ENCODE results near the gene TIGD1. TPM values are rescaled to one million over a fixed set of nuclear protein-coding genes. Genes with fewer than 3 reads are reported as not detected.

The TIGD1 gene
- polyA plus RNA-seq, 1 of the 3 experiments (the other 2 are of a cell fraction) = 4.6 TPM

GRCh38 chr2:232581725-232582124, 31.4 kb upstream of the TIGD1 start:
- Histone ChIP-seq H3K27ac (ENCODE audit: low read depth in 2 of 2, low read length in 1 of 2) (no peak overlapping the region), H3K9ac (no peak overlapping the region), H3K4me2 (no peak overlapping the region), H3K4me1 (ENCODE audit: control insufficient read depth in 1 of 2, insufficient read depth in 2 of 2, low read depth in 1 of 2, low read length in 1 of 2) (no peaks in the 10 kb centered on the region), H3F3A (replicated peaks; ENCODE audit: insufficient read depth) (no peaks in the 10 kb centered on the region), H2AFZ (ENCODE audit: low read depth) (no peak overlapping the region), H3K9me3 (no peaks in the 10 kb centered on the region), H3K27me3 (ENCODE audit: insufficient read depth) (no peaks in the 10 kb centered on the region), H3K9me2 (no peaks in the 10 kb centered on the region), H3K4me3 (ENCODE audit: low read depth in 2 of 2, low read length in 1 of 2) (no peak overlapping the region), H4K20me1 (ENCODE audit: insufficient read depth) (no peaks in the 10 kb centered on the region), H3K79me2 (ENCODE audit: insufficient read depth) (no peaks in the 10 kb centered on the region), H3K36me3 (replicated peaks in 1 of 2; ENCODE audit: control insufficient read depth in 1 of 2, insufficient read depth in 2 of 2, low read length in 1 of 2) (peaks cover 0 to 40% of the 10 kb centered on the region in 2 experiments)
- CTCF ChIA-PET = interaction anchor here (1.5 kb wide), 1 partner anchor 60 kb away, joined by 3 read pairs; no protein-coding TSS in a partner anchor
- POLR2A ChIA-PET = no interaction called here
- DNase-seq = no peak
- TF ChIP-seq FOXJ3 (CRISPR knock-in tag; IDR thresholded peaks at IDR 0.05) (no peak), EP300 (IDR thresholded peaks at IDR 0.05; ENCODE audit: borderline replicate concordance in 1 of 2, low read depth in 1 of 2, low read length in 1 of 2) (no peak), POLR2AphosphoS5 (IDR thresholded peaks at IDR 0.05; ENCODE audit: low read depth, low read length) (no peak), TCF12 (IDR thresholded peaks at IDR 0.05) (no peak), FOXM1 (IDR thresholded peaks at IDR 0.05; ENCODE audit: low read depth) (no peak), SMC3 (IDR thresholded peaks at IDR 0.05; ENCODE audit: low read depth, low read length) (no peak), CTCF (IDR thresholded peaks at IDR 0.05) (no peak), NRF1 (IDR thresholded peaks at IDR 0.05; ENCODE audit: low read depth, low read length) (no peak), NFIC (IDR thresholded peaks at IDR 0.05; ENCODE audit: borderline replicate concordance) (no peak), YY1 (IDR thresholded peaks at IDR 0.05; ENCODE audit: low read depth) (no peak), MEF2A (IDR thresholded peaks at IDR 0.05; ENCODE audit: borderline replicate concordance, low read depth) (no peak), EZH2phosphoT487 (IDR thresholded peaks at IDR 0.05; ENCODE audit: borderline replicate concordance, low read depth) (no peak), ZBTB33 (IDR thresholded peaks at IDR 0.05; ENCODE audit: borderline replicate concordance, low read depth) (no peak)

GRCh38 chr2:232580648-232580981, 30.3 kb upstream of the TIGD1 start:
- H3F3A ChIP-seq (replicated peaks; ENCODE audit: insufficient read depth) = no peaks in the 10 kb centered on the region
- no peaks in the 10 kb centered on the region for H3K9me3 ChIP-seq
- no peaks in the 10 kb centered on the region for H3K27me3 ChIP-seq (ENCODE audit: insufficient read depth)
- H3K4me1 ChIP-seq (ENCODE audit: control insufficient read depth in 1 of 2, insufficient read depth in 2 of 2, low read depth in 1 of 2, low read length in 1 of 2) = 0 out of 4 replicates have a peak, but pooled peaks cover 0 to 4% of the 10 kb centered on the region in 2 experiments
- no peaks in the 10 kb centered on the region for H3K9me2 ChIP-seq
- WGBS (ENCODE audit: low lambda C conversion rate) = 86% methylated on average over 6 of the region's 6 CpGs
- peaks cover 0 to 40% of the 10 kb centered on the region in 2 experiments for H3K36me3 ChIP-seq (replicated peaks in 1 of 2; ENCODE audit: control insufficient read depth in 1 of 2, insufficient read depth in 2 of 2, low read length in 1 of 2)
- ChIA-PET POLR2A (no interaction called here), CTCF (interaction anchor here (0.9 to 2.0 kb wide), 2 partner anchors 9 to 18 kb away, joined by 3 to 6 read pairs; no protein-coding TSS in a partner anchor)
- DNase-seq = no peak
- H3K9ac ChIP-seq = no peak overlapping the region
- H3K4me3 ChIP-seq (ENCODE audit: low read depth in 2 of 2, low read length in 1 of 2) = no peak overlapping the region
- H3K79me2 ChIP-seq (ENCODE audit: insufficient read depth) = no peaks in the 10 kb centered on the region
- TF ChIP-seq ZBTB33 (IDR thresholded peaks at IDR 0.05; ENCODE audit: borderline replicate concordance, low read depth) (no peak), USF2 (IDR thresholded peaks at IDR 0.05; ENCODE audit: borderline replicate concordance, low read depth, low read length) (no peak), RAD21 (IDR thresholded peaks at IDR 0.05; ENCODE audit: low read length) (no peak), GATA2 (CRISPR knock-in tag; IDR thresholded peaks at IDR 0.05) (no peak), SMC3 (IDR thresholded peaks at IDR 0.05; ENCODE audit: low read depth, low read length) (no peak), FOXM1 (IDR thresholded peaks at IDR 0.05; ENCODE audit: low read depth) (no peak), USF1 (IDR thresholded peaks at IDR 0.05; ENCODE audit: borderline replicate concordance, low read depth) (no peak), TCF12 (IDR thresholded peaks at IDR 0.05) (no peak), TEAD4 (IDR thresholded peaks at IDR 0.05; ENCODE audit: borderline replicate concordance, insufficient read depth) (no peak), RFX5 (IDR thresholded peaks at IDR 0.05; ENCODE audit: low read length) (no peak), CHD2 (IDR thresholded peaks at IDR 0.05; ENCODE audit: low read length, partially characterized antibody) (no peak)
- no peak overlapping the region for H3K4me2 ChIP-seq
- H3K27ac ChIP-seq (ENCODE audit: low read depth in 2 of 2, low read length in 1 of 2) = no peak overlapping the region
- H4K20me1 ChIP-seq (ENCODE audit: insufficient read depth) = no peaks in the 10 kb centered on the region
- H2AFZ ChIP-seq (ENCODE audit: low read depth) = no peak overlapping the region
